HCT116 (cell line): ENCODE data around the gene TUBB6. TPM values are rescaled to one million over a fixed set of nuclear protein-coding genes. Genes with fewer than 3 reads are reported as not detected.

Experiments used
- ATAC-seq: fragments of 200-7000 bp; cut with Tn5 transposase; 2 replicates; pipeline ENCODE4 v1.9.1; 2020; ENCODE audit warnings: mild to moderate bottlenecking, moderate library complexity
- BruUV-seq: library from RNA; stranded (reverse); fragments of 400-500 nt; replicated peaks from 2 replicates; lab custom pipeline; 2021; lab: Mats Ljungman, UMichigan
- CTCF ChIA-PET: fragments of 300-600 bp; sonication (Branson Sonifier 250); formaldehyde crosslinking; loops from one replicate; lab custom pipeline; 2021; ENCODE audit warnings: antibody characterized with exemption; lab: Charles Lee
- POLR2A ChIA-PET: fragments of 300-600, 350-600 bp; sonication (Branson Sonifier 250); formaldehyde crosslinking; loops from one replicate; lab custom pipeline; 2021; ENCODE audit warnings: antibody characterized with exemption; lab: Charles Lee
- RAD21 ChIA-PET, 2 experiments: fragments of 300-600 bp; sonication (Branson Sonifier 250); formaldehyde crosslinking; loops; one replicate each; lab custom pipeline; 2023; ENCODE audit warnings: low total read pairs in 2 of 2; ENCODE audit not compliant: uncharacterized antibody in 2 of 2, unreplicated experiment in 2 of 2, low non-redundant PET in 1 of 2; lab: Charles Lee
- DNase-seq: peaks from one replicate; pipeline ENCODE4 v3.0.0-alpha.2; 2010; ENCODE audit warnings: low read depth, low spot score
- H2AFZ ChIP-seq: fragments of 200-600 bp; shearing (Covaris generic), sonication (generic); 2 replicates; pipeline ENCODE4 v1.6.1; 2017; ENCODE audit warnings: low read depth, mixed run types, mixed read lengths, antibody characterized with exemption, low read length; ENCODE audit not compliant: poor library complexity, severe bottlenecking
- H3K27ac ChIP-seq: 2 replicates; pipeline ENCODE4 v1.5.1; 2012; ENCODE audit warnings: low read depth, low read length
- H3K27me3 ChIP-seq: fragments of 200-600 bp; sonication (generic); 2 replicates; pipeline ENCODE4 v1.6.1; 2016; ENCODE audit warnings: mixed run types, low read length, mixed read lengths; ENCODE audit not compliant: insufficient read depth
- H3K36me3 ChIP-seq, 2 experiments: fragments of 200-500 bp in 1 of 2; fragments of 200-600 bp in 1 of 2; sonication (Bioruptor generic) in 1 of 2; sonication (generic) in 1 of 2; 2 replicates each; pipeline versions ENCODE4 v1.5.1 to v1.6.1; 2014 to 2016; ENCODE audit warnings: low read length in 2 of 2, inconsistent platforms in 1 of 2, mixed read lengths in 1 of 2, mixed run types in 1 of 2; ENCODE audit not compliant: insufficient read depth in 2 of 2, control insufficient read depth in 1 of 2
- H3K4me1 ChIP-seq, 2 experiments: fragments of 200-600 bp in 1 of 2; sonication (generic) in 1 of 2; 2 replicates each; pipeline versions ENCODE4 v1.5.1 to v1.6.1; 2012 to 2017; ENCODE audit warnings: low read length in 2 of 2, inconsistent platforms in 1 of 2, mild to moderate bottlenecking in 1 of 2, mixed read lengths in 1 of 2, mixed run types in 1 of 2, moderate library complexity in 1 of 2; ENCODE audit not compliant: insufficient read depth in 2 of 2, control insufficient read depth in 1 of 2
- H3K4me2 ChIP-seq: fragments of 200-600 bp; sonication (generic); 2 replicates; pipeline ENCODE4 v1.6.1; 2017; ENCODE audit warnings: mixed run types, low read length, mixed read lengths
- H3K4me3 ChIP-seq, 2 experiments: fragments of 200-600 bp in 1 of 2; sonication (generic) in 1 of 2; replicated peaks in 1 of 2; 2 replicates each; pipeline ENCODE4 v1.5.1; 2011 to 2016; ENCODE audit warnings: low read length in 2 of 2, control low read depth in 1 of 2, low read depth in 1 of 2, mild to moderate bottlenecking in 1 of 2, mixed read lengths in 1 of 2, mixed run types in 1 of 2
- H3K79me2 ChIP-seq: fragments of 200-600 bp; sonication (generic); 2 replicates; pipeline ENCODE4 v1.6.1; 2017; ENCODE audit warnings: mild to moderate bottlenecking, mixed run types, low read length, moderate library complexity, mixed read lengths; ENCODE audit not compliant: insufficient read depth
- H3K9ac ChIP-seq: fragments of 200-600 bp; sonication (generic); 2 replicates; pipeline ENCODE4 v1.6.1; 2016; ENCODE audit warnings: low read length, mixed read lengths
- H3K9me2 ChIP-seq: fragments of 200-600 bp; sonication (generic), shearing (Covaris generic); 2 replicates; pipeline ENCODE4 v1.6.1; 2017; ENCODE audit warnings: mixed run types, mild to moderate bottlenecking, moderate library complexity; ENCODE audit not compliant: insufficient read depth
- H3K9me3 ChIP-seq, 2 experiments: fragments of 200-500 bp in 1 of 2; fragments of 200-600 bp in 1 of 2; sonication (Bioruptor generic) in 1 of 2; sonication (generic) in 1 of 2; 2 replicates each; pipeline ENCODE4 v1.6.1; 2014 to 2017; ENCODE audit warnings: low read length in 2 of 2, mixed read lengths in 2 of 2, inconsistent platforms in 1 of 2, low read depth in 1 of 2, mild to moderate bottlenecking in 1 of 2, mixed run types in 1 of 2, moderate library complexity in 1 of 2; ENCODE audit not compliant: control insufficient read depth in 1 of 2, insufficient read depth in 1 of 2
- H4K20me1 ChIP-seq: fragments of 200-600 bp; sonication (generic), shearing (Covaris generic); 2 replicates; pipeline ENCODE4 v1.6.1; 2017; ENCODE audit warnings: mixed run types, mild to moderate bottlenecking, moderate library complexity; ENCODE audit not compliant: insufficient read depth
- JUND ChIP-seq: IDR thresholded peaks from 2 replicates; pipeline ENCODE4 v1.6.1; 2012
- POLR2A ChIP-seq: IDR thresholded peaks from 2 replicates; pipeline ENCODE4 v1.7.0; 2011; ENCODE audit warnings: borderline replicate concordance; ENCODE audit not compliant: insufficient read depth, insufficient read length; ENCODE audit errors: extremely low read depth
- REST ChIP-seq: IDR thresholded peaks from 2 replicates; pipeline ENCODE4 v1.6.1; 2012; ENCODE audit warnings: low read depth
- SP1 ChIP-seq: IDR thresholded peaks from 2 replicates; pipeline ENCODE4 v1.6.1; 2012; ENCODE audit warnings: low read depth
- SRF ChIP-seq: IDR thresholded peaks from 2 replicates; pipeline ENCODE4 v1.6.1; 2012; ENCODE audit warnings: low read depth
- TCF7L2 ChIP-seq: IDR thresholded peaks from 2 replicates; pipeline ENCODE4 v1.7.0; 2011; ENCODE audit warnings: borderline replicate concordance, inconsistent platforms; ENCODE audit not compliant: insufficient read depth, insufficient read length; ENCODE audit errors: extremely low read depth
- ZFX ChIP-seq: fragments of 450-650 bp; IDR thresholded peaks from 2 replicates; pipeline ENCODE4 v1.6.1; 2017
- ZNF274 ChIP-seq: fragments of 200-500 bp; sonication (Bioruptor generic); IDR thresholded peaks from 2 replicates; pipeline ENCODE4 v1.6.1; 2014; ENCODE audit warnings: mild to moderate bottlenecking, low read depth, low read length, inconsistent platforms
- intact Hi-C: fragments of 100-400 bp; cut with micrococcal nuclease; formaldehyde crosslinking; loops from 2 replicates; pipeline ENCODE4 v1.10.0; 2022
- total RNA-seq: library from RNA; stranded (reverse); gene quantifications from one replicate; pipeline ENCODE4 v1.2.1, GENCODE V29; 2021; ENCODE audit not compliant: unreplicated experiment
- TF ChIP-seq, protein P1 (sequence below): IDR thresholded peaks from 2 replicates; pipeline ENCODE4 v1.6.1; 2011; ENCODE audit warnings: mild to moderate bottlenecking, low read length, moderate library complexity; ENCODE audit not compliant: insufficient replicate concordance; ENCODE audit errors: extremely low read depth

Gene TUBB6
- total RNA-seq, 1 experiment from 2014 or later, result 87.4 TPM

- BruUV-seq, result TSS peak; percentile 8
- CTCF ChIA-PET, result interaction anchor here (0.6 to 2.5 kb wide), 23 partner anchors 8 to 831 kb away, joined by 3 to 29 read pairs (median 3); partner anchors contain the start of gene AFG3L2
- Histone ChIP-seq H3K9ac (no peak overlapping the region), H3K27me3 (no peaks in the 10 kb centered on the region), H3K36me3 (peaks cover 13 to 34% of the 10 kb centered on the region in 2 experiments; a peak in 2 of 4 replicates), H3K9me2 (no peaks in the 10 kb centered on the region)
- no peak for ATAC-seq
- TF ChIP-seq POLR2A (no peak), SRF (no peak), TCF7L2 (no peak), ZNF274 (no peak), REST (no peak), SP1 (no peak), ZFX (no peak), JUND (no peak)
- TF ChIP-seq, protein P1, sequence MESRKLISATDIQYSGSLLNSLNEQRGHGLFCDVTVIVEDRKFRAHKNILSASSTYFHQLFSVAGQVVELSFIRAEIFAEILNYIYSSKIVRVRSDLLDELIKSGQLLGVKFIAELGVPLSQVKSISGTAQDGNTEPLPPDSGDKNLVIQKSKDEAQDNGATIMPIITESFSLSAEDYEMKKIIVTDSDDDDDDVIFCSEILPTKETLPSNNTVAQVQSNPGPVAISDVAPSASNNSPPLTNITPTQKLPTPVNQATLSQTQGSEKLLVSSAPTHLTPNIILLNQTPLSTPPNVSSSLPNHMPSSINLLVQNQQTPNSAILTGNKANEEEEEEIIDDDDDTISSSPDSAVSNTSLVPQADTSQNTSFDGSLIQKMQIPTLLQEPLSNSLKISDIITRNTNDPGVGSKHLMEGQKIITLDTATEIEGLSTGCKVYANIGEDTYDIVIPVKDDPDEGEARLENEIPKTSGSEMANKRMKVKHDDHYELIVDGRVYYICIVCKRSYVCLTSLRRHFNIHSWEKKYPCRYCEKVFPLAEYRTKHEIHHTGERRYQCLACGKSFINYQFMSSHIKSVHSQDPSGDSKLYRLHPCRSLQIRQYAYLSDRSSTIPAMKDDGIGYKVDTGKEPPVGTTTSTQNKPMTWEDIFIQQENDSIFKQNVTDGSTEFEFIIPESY, result no peak
- TF ChIP-seq, all 23 proteins: peak for 0
- Histone ChIP-seq H3K4me3 (no peak overlapping the region), H3K27ac (no peak overlapping the region), H3K79me2 (peaks cover 28% of the 10 kb centered on the region), H4K20me1 (no peaks in the 10 kb centered on the region), H3K9me3 (no peaks in the 10 kb centered on the region), H2AFZ (no peak overlapping the region), H3K4me1 (peaks cover 0 to 7% of the 10 kb centered on the region in 2 experiments; a peak in 1 of 4 replicates), H3K4me2 (no peak overlapping the region)
- DNase-seq, result no peak
- RAD21 ChIA-PET, result interaction anchor here in 1 of 2 experiments (1.1 kb wide), 1 partner anchor 41 kb away, joined by 4 read pairs; no protein-coding TSS in a partner anchor
- intact Hi-C loops, result loop anchor here (5.0 kb wide), 1 partner anchor 334 kb away; no protein-coding TSS in a partner anchor
- POLR2A ChIA-PET, result interaction anchor here (0.8 kb wide), 1 partner anchor 47 kb away, joined by 3 read pairs; no protein-coding TSS in a partner anchor
These were observed 20.3 kb downstream of the TUBB6 start for GRCh38 chr18:12328179-12328823.
